Progenitor cell of endocrine pancreas (in vitro differentiated cells): ENCODE measurements around the gene SORT1. TPM values are rescaled to one million over a fixed set of nuclear protein-coding genes. Genes with fewer than 3 reads are reported as not detected.

Source experiments
- DNase-seq: peaks from one replicate; pipeline ENCODE4 v3.0.0; 2021; ENCODE audit warnings: low spot score; ENCODE audit not compliant: unreplicated experiment
- H3K27ac Mint-ChIP-seq: 2 replicates; pipeline ENCODE4 v1.8.0; 2021; ENCODE audit warnings: mild to moderate bottlenecking, moderate library complexity, mixed read lengths
- H3K27me3 Mint-ChIP-seq: 2 replicates; pipeline ENCODE4 v1.8.0; 2021; ENCODE audit warnings: mixed read lengths
- H3K36me3 Mint-ChIP-seq: 2 replicates; pipeline ENCODE4 v1.8.0; 2022; ENCODE audit warnings: mixed read lengths; ENCODE audit not compliant: insufficient read depth
- H3K4me1 Mint-ChIP-seq: 2 replicates; pipeline ENCODE4 v1.8.0; 2021; ENCODE audit warnings: low read depth, mixed read lengths
- H3K4me3 Mint-ChIP-seq: 2 replicates; pipeline ENCODE4 v1.8.0; 2021; ENCODE audit warnings: low read depth, mild to moderate bottlenecking, moderate library complexity, mixed read lengths
- H3K9me3 Mint-ChIP-seq: 2 replicates; pipeline ENCODE4 v1.8.0; 2021; ENCODE audit warnings: low read depth, mixed read lengths
- CTCF ChIP-seq: fragments of 200-600 bp; sonication (generic); IDR thresholded peaks from one replicate; pipeline ENCODE4 v1.5.0; 2021; ENCODE audit warnings: antibody characterized with exemption, mild to moderate bottlenecking; ENCODE audit not compliant: unreplicated experiment
- total RNA-seq: library from RNA; stranded (reverse); gene quantifications from 2 replicates; pipeline ENCODE4 v1.2.1, GENCODE V29; 2021

The SORT1 gene
- total RNA-seq, 1 donor from 2014 or later = 110 TPM

- H3K4me3 Mint-ChIP-seq = no peak overlapping the region
These were observed 62.6 kb downstream of the SORT1 start for GRCh38 chr1:109335091-109335490.

GRCh38 chr1:109331113-109331512 lies 66.6 kb downstream of the SORT1 start:
- H3K27me3 Mint-ChIP-seq = no peaks in the 10 kb centered on the region
- H3K9me3 Mint-ChIP-seq = peaks cover 22% of the 10 kb centered on the region
- no peak for DNase-seq
- peaks cover 64% of the 10 kb centered on the region for H3K36me3 Mint-ChIP-seq
- TF ChIP-seq CTCF = no peak
- no peaks in the 10 kb centered on the region for H3K4me1 Mint-ChIP-seq
- H3K4me3 Mint-ChIP-seq = no peak overlapping the region
- H3K27ac Mint-ChIP-seq = no peak overlapping the region

More at GRCh38 chr1:109335091-109335490, 62.6 kb downstream of the SORT1 start:
- Mint-ChIP-seq H3K36me3 (peaks cover 67% of the 10 kb centered on the region), H3K27ac (no peak overlapping the region), H3K9me3 (peaks cover 22% of the 10 kb centered on the region), H3K4me1 (no peaks in the 10 kb centered on the region), H3K27me3 (no peaks in the 10 kb centered on the region)
- no peak for TF ChIP-seq CTCF
- no peak for DNase-seq

GRCh38 chr1:109327285-109327684 lies 70.4 kb downstream of the SORT1 start:
- Mint-ChIP-seq H3K27ac (no peak overlapping the region), H3K36me3 (peaks cover 37% of the 10 kb centered on the region), H3K4me1 (no peaks in the 10 kb centered on the region), H3K27me3 (no peaks in the 10 kb centered on the region), H3K4me3 (no peak overlapping the region), H3K9me3 (peaks cover 12% of the 10 kb centered on the region)
- no peak for DNase-seq
- TF ChIP-seq CTCF = no peak

DNA sequence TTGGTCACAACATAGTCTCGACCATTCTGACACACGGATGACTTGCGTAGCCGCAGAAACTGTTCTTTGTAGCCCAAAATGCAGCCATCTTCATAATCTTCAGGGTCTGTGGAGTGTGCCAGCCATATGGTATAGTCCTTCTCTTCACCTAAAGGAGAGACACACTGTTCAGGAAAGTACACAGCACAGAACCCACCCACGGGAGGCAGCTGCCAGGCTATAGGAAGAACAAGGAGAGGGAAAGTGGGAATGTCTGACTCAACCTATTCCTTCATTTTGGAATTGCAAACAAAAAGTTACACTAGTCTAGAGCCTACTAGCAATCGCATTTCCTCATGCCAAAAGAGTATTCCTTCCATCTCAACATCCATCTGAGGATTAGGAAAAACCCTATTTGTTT lies 74.7 kb downstream of the SORT1 start:
- no peak for TF ChIP-seq CTCF
- H3K9me3 Mint-ChIP-seq = no peaks in the 10 kb centered on the region
- no peak overlapping the region for H3K4me3 Mint-ChIP-seq
- DNase-seq = no peak
- no peaks in the 10 kb centered on the region for H3K27me3 Mint-ChIP-seq
- H3K27ac Mint-ChIP-seq = no peak overlapping the region
- H3K4me1 Mint-ChIP-seq = no peaks in the 10 kb centered on the region
- H3K36me3 Mint-ChIP-seq = peaks cover 29% of the 10 kb centered on the region

GRCh38 chr1:109319114-109319513 lies 78.6 kb downstream of the SORT1 start:
- no peaks in the 10 kb centered on the region for H3K9me3 Mint-ChIP-seq
- no peaks in the 10 kb centered on the region for H3K27me3 Mint-ChIP-seq
- no peak overlapping the region for H3K27ac Mint-ChIP-seq
- peaks cover 34% of the 10 kb centered on the region for H3K36me3 Mint-ChIP-seq
- no peaks in the 10 kb centered on the region for H3K4me1 Mint-ChIP-seq
- H3K4me3 Mint-ChIP-seq = no peak overlapping the region
- no peak for DNase-seq
- TF ChIP-seq CTCF = no peak
